ENCODE measurements around the gene ARHGAP15.

DNA sequence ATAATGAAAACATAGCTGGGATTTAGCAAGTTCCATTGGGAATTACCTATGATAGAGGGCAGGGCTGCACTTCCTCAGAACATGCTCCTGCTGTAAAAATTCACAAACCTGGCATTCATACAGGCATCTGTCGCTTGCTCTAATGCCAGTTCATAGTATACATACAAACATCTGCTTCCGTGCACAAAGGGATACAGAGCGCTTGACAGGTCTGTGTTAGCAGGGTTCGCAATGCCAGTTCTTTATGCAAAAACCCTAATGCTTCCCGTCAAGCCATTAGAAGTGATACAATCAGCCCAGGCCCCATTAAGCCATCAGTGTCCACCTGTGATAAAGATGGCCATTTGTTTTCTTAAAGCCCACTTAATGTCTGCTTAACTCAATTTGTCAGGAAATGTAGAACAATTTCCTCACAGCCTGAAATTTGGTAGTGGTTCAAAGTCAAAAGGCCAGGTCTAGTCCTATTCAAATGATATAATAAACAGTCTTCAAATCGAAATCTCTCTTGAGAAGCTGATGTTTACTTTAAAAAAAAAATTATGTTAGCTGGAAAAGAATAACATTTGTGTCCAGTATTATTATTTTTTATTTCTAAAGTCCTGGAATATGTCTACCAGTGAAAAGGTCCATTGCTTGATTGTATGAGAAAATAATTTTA, 556.3 kb downstream of the ARHGAP15 start:
- TF ChIP-seq, protein P1, sequence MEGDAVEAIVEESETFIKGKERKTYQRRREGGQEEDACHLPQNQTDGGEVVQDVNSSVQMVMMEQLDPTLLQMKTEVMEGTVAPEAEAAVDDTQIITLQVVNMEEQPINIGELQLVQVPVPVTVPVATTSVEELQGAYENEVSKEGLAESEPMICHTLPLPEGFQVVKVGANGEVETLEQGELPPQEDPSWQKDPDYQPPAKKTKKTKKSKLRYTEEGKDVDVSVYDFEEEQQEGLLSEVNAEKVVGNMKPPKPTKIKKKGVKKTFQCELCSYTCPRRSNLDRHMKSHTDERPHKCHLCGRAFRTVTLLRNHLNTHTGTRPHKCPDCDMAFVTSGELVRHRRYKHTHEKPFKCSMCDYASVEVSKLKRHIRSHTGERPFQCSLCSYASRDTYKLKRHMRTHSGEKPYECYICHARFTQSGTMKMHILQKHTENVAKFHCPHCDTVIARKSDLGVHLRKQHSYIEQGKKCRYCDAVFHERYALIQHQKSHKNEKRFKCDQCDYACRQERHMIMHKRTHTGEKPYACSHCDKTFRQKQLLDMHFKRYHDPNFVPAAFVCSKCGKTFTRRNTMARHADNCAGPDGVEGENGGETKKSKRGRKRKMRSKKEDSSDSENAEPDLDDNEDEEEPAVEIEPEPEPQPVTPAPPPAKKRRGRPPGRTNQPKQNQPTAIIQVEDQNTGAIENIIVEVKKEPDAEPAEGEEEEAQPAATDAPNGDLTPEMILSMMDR (IDR thresholded peaks at IDR 0.05; ENCODE audit: low read depth, low read length, missing input control), result no peak
- no peak for TF ChIP-seq TAF1 (conservative IDR thresholded peaks at IDR 0.05)
- TF ChIP-seq SP1 (IDR thresholded peaks at IDR 0.05), result no peak

All from liver (tissue), 3 donors.